Hypothalamus (tissue), 51 donors: ENCODE data around the gene DNAAF5.
A peak's percentile ranks its signal among the peaks of the same experiment; 100 is the strongest.
"Not testable (repeated sequence)": the region's sequence is repeated elsewhere in the genome, so short reads cannot be mapped to it uniquely, and the experiment has no call there.

ENCODE experiments used
- DNase-seq, 51 donors: peaks; one replicate each; lab custom pipeline; 2025; lab: John Stamatoyannopoulos, UW

DNAAF5 gene

GRCh38 chr7:780081-780480 is 53.6 kb downstream of the DNAAF5 start:
- peak in 4 of 51 donors; percentile 12 to 32 (median 16) for DNase-seq

- no peak for DNase-seq
Measured at GRCh38 chr7:780516-780915, 54.0 kb downstream of the DNAAF5 start.

- no peak for DNase-seq
Measured at GRCh38 chr7:781186-781849, 54.8 kb downstream of the DNAAF5 start.

- DNase-seq: no peak
Measured at GRCh38 chr7:781936-782529, 55.5 kb downstream of the DNAAF5 start.

- no peak for DNase-seq
Measured at GRCh38 chr7:782718-783449, 56.4 kb downstream of the DNAAF5 start.

- no peak for DNase-seq
Measured at GRCh38 chr7:783556-784490, 57.3 kb downstream of the DNAAF5 start.

- DNase-seq: no peak
Measured at GRCh38 chr7:784971-785370, 58.5 kb downstream of the DNAAF5 start.

- no peak for DNase-seq
Measured at GRCh38 chr7:785416-785815, 58.9 kb downstream of the DNAAF5 start.

- DNase-seq: peak in 26 of 51 donors; percentile 8 to 71 (median 38)
Measured at GRCh38 chr7:786472-787255, 60.2 kb downstream of the DNAAF5 start.

- no peak for DNase-seq
Measured at GRCh38 chr7:787332-788240, 61.1 kb downstream of the DNAAF5 start.

GRCh38 chr7:791519-791918 is 65.0 kb downstream of the DNAAF5 start:
- peak in 1 of 51 donors; percentile 24 for DNase-seq

GRCh38 chr7:794207-794606 is 67.7 kb downstream of the DNAAF5 start:
- no peak for DNase-seq

GRCh38 chr7:794671-795329 is 68.3 kb downstream of the DNAAF5 start:
- no peak for DNase-seq

- DNase-seq: not testable (repeated sequence)
Measured at GRCh38 chr7:796434-797169, 70.1 kb downstream of the DNAAF5 start.

GRCh38 chr7:798921-799470 is 72.5 kb downstream of the DNAAF5 start:
- DNase-seq: no peak

- no peak for DNase-seq
Measured at GRCh38 chr7:800692-801091, 74.2 kb downstream of the DNAAF5 start.

- not testable (repeated sequence) for DNase-seq
Measured at GRCh38 chr7:801351-801750, 74.9 kb downstream of the DNAAF5 start.
